HAP-1 (cell line): Measurements from ENCODE around the gene SLC38A3.

Experiments
- DNase-seq, 2 experiments: peaks; one replicate each; pipeline ENCODE4 v3.0.0-alpha.2; 2016 to 2020; ENCODE audit warnings: low spot score in 2 of 2
- H3K27me3 ChIP-seq: fragments of 250-450 bp; sonication (Bioruptor Pico); 2 replicates; pipeline ENCODE4 v1.5.1; 2020; ENCODE audit warnings: low read depth, mild to moderate bottlenecking, moderate library complexity
- H3K36me3 ChIP-seq: fragments of 250-450 bp; sonication (Bioruptor Pico); replicated peaks from 2 replicates; pipeline ENCODE4 v1.5.1; 2020; ENCODE audit warnings: mild to moderate bottlenecking
- H3K4me1 ChIP-seq: fragments of 250-450 bp; sonication (Bioruptor Pico); 2 replicates; pipeline ENCODE4 v1.5.1; 2020; ENCODE audit warnings: mild to moderate bottlenecking
- H3K4me3 ChIP-seq: fragments of 250-450 bp; sonication (Bioruptor Pico); 2 replicates; pipeline ENCODE4 v1.5.1; 2020; ENCODE audit warnings: mild to moderate bottlenecking, moderate library complexity
- H3K9me3 ChIP-seq: fragments of 250-450 bp; sonication (Bioruptor Pico); 2 replicates; pipeline ENCODE4 v1.5.1; 2020; ENCODE audit warnings: mild to moderate bottlenecking, moderate library complexity
- in situ Hi-C: fragments of 300-500 bp; cut with MboI; formaldehyde crosslinking; loops from 3 replicates; pipeline ENCODE4 v1.14.3; 2020; ENCODE audit warnings: low sequenced_read_pairs, inconsistent platforms, mixed read lengths

SLC38A3 gene

DNA sequence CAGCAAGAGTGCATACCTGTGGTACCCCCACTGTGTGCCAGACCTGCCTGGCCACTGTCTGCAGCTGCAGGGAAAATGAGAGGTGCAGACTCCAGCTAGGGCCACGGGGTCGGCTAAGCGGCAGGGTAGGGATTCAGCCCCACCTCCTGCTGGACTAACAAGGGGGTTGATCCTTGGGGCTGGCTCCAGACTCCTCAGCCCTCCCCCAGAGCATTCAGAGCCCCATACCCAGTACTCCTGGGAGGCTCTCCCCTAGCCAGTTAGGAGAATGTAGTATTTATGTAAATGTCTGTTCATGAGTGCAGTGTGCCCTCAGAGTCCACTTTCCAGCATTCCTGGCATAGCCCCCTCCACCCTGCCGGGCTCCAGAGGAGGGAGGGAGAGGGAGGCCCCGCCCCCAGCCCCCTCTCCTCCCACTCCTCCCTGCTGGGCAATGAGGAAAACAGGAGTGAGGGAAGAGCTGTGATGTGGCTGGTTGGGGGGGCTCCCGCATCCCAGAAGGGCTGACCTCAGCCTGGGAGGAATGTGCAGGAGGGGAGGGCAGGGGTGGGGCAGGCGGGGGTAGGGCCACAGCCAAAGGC, 59.4 kb downstream of the SLC38A3 start:
- in situ Hi-C loops, result no loop called here
- Histone ChIP-seq H3K4me3 (no peak overlapping the region), H3K4me1 (peaks cover 28% of the 10 kb centered on the region)

DNA sequence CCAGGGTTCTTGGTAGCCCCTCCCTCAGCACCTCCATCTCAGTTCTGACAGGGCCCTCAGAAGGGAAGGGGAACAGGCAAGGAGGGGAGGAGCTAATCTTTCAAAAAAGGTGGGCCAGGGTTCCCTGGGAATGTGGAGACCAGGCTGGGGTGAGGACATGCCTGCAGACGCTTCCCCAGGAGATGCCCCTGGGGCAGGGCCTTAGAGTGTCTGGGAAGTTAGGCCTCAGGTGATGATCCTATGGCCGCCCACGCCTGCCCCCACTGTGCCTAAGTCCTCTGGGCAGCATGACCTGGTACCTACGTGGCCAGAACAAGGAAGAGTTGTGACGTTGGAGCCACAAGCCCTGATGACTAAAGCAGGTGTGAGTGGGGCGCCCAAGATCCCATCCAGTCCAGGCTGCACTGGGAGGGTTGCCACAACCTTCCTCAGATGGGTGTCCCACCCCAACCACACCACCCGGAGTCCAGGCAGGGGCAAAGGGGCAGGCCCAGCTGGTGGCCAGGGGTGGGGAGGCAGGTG, 60.0 kb downstream of the SLC38A3 start:
- no peaks in the 10 kb centered on the region for H3K9me3 ChIP-seq
- no peak for DNase-seq
- in situ Hi-C loops, result no loop called here

More for the DNA sequence above, 59.4 kb downstream of the SLC38A3 start:
- DNase-seq, result peak; percentile 51 to 83
- H3K36me3 ChIP-seq, result 0 out of 2 replicates have a peak, but pooled peaks cover 3% of the 10 kb centered on the region
- H3K9me3 ChIP-seq, result no peaks in the 10 kb centered on the region
- H3K27me3 ChIP-seq, result peaks cover 4% of the 10 kb centered on the region

DNA sequence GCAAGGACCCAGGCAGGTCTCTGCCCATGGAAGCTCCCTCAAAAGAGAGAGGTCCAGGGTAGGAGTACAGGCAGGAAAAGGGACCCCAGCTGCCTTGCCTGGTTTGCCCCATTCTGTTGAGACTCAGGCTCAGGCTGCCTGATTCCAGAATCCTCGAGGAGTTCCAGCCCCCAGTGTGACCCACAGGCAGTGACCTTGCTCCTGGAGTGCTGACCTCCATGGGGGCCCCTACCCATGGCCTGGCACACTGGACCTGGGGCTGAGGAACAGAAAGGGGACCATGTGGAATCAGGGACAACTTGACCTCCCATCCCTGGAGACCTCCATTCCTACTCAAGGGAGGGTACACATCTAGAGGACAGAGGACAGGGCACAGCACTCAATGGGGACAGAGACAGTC, 60.5 kb downstream of the SLC38A3 start:
- Histone ChIP-seq H3K36me3 (no peaks in the 10 kb centered on the region), H3K9me3 (no peaks in the 10 kb centered on the region), H3K4me1 (peaks cover 21% of the 10 kb centered on the region), H3K4me3 (no peak overlapping the region), H3K27me3 (peaks cover 4% of the 10 kb centered on the region)
- in situ Hi-C loops, result no loop called here
- no peak for DNase-seq

More for the DNA sequence above, 60.0 kb downstream of the SLC38A3 start:
- H3K36me3 ChIP-seq, result no peaks in the 10 kb centered on the region
- H3K4me1 ChIP-seq, result peaks cover 25% of the 10 kb centered on the region
- no peak overlapping the region for H3K4me3 ChIP-seq
- peaks cover 4% of the 10 kb centered on the region for H3K27me3 ChIP-seq

DNA sequence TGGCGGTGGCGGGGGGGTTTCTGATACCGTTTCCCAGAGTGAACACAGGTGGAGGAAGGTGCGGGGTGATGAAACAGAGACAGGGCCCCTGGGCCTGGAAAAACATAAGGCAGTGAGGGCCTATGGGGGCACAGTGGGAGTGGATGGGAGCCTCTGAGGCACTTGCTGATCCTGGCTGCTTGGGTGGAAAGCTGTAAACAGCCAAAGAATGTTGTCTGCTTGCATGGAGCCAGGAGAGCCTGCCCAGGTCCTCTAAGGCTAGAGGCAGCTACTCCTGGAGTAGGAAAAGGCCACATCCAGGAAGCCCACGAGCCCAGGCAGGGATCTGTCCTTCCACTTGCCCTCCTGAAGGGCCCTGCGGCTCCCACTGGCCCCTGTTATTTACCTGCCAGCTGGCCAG, 60.9 kb downstream of the SLC38A3 start:
- Histone ChIP-seq H3K27me3 (peaks cover 4% of the 10 kb centered on the region), H3K36me3 (no peaks in the 10 kb centered on the region), H3K4me1 (peaks cover 17% of the 10 kb centered on the region), H3K4me3 (no peak overlapping the region), H3K9me3 (no peaks in the 10 kb centered on the region)
- in situ Hi-C loops, result no loop called here
- DNase-seq, result no peak

DNA sequence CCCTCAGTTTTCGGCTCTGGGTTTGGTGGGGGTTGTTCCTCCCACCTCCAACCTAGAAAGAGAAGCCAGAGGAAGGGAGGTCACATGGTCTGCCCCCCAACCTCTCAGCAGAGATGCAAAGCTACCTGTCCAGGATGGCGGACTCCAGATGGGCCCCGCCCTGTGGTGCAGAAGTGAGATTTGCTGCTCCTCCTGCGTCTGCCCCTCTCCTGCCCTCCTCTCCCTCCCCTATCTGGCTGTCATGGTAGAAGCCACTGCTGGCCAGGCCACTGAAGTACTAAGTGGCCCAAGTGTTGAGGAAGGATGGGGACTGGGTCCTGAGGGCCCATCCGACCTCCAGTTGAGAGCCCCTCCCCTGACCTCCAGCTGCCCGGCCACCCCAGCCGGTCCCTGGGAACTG, 61.8 kb downstream of the SLC38A3 start:
- no peak for DNase-seq
- peaks cover 4% of the 10 kb centered on the region for H3K27me3 ChIP-seq
- peaks cover 16% of the 10 kb centered on the region for H3K4me1 ChIP-seq
- no peaks in the 10 kb centered on the region for H3K36me3 ChIP-seq
- H3K4me3 ChIP-seq, result no peak overlapping the region
- no peaks in the 10 kb centered on the region for H3K9me3 ChIP-seq
- in situ Hi-C loops, result no loop called here

DNA sequence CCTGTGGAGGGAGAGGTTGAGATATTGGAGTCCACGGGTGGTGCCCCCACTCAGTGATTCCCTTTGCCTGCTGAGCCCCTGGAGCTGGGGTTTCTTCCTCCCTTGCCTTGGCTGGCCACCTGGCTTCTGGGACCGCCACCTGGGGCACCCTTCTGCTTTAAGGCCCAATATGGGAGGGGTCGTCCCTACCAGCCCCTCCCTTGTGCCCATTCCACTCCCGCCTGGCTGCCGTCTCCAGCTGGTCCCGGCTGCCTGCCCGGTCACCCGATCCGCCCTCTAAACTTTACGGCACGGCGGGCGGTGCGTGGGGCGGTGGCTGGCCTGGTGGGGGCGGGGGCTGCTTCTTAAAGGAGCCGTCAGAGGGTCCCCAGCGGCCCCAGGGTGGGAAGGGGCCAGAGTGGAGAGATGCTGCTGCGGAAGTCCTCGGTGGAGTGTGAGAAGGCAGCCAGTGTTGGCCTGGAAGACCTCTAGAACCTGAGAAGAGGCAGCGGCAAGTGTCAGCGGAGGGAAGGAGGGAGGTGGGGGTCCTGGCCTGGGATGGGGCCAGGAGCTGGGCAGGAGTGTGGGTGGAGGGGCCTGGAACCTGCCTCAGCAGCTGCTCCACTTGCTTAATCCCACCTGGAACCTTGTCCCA, 62.3 kb downstream of the SLC38A3 start:
- in situ Hi-C loops, result no loop called here
- H3K4me3 ChIP-seq, result no peak overlapping the region
- peaks cover 16% of the 10 kb centered on the region for H3K4me1 ChIP-seq

DNA sequence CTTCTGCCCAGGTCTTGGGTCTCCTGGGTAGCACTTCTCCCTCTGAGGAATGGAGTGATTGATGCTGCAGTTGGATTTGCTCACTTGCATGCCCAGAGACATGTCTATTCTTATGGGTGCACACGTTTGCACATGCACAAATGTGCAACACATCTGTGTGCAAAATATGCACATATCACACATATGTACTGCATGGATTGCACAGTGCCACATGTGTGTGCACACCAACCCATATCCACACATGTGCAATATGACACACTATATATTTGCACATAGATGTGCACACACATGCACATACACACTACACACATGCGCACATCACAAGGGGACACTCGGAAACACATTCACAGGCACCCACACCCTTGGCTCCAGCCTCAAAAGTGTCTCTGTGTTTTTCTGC, 63.2 kb downstream of the SLC38A3 start:
- Histone ChIP-seq H3K4me3 (no peak overlapping the region), H3K27me3 (peaks cover 4% of the 10 kb centered on the region), H3K36me3 (no peaks in the 10 kb centered on the region), H3K9me3 (no peaks in the 10 kb centered on the region), H3K4me1 (peaks cover 16% of the 10 kb centered on the region)
- no peak for DNase-seq
- in situ Hi-C loops, result no loop called here

More for the DNA sequence above, 62.3 kb downstream of the SLC38A3 start:
- DNase-seq, result peak in 1 of 2 experiments; percentile 45
- Histone ChIP-seq H3K36me3 (no peaks in the 10 kb centered on the region), H3K27me3 (peaks cover 4% of the 10 kb centered on the region), H3K9me3 (no peaks in the 10 kb centered on the region)

DNA sequence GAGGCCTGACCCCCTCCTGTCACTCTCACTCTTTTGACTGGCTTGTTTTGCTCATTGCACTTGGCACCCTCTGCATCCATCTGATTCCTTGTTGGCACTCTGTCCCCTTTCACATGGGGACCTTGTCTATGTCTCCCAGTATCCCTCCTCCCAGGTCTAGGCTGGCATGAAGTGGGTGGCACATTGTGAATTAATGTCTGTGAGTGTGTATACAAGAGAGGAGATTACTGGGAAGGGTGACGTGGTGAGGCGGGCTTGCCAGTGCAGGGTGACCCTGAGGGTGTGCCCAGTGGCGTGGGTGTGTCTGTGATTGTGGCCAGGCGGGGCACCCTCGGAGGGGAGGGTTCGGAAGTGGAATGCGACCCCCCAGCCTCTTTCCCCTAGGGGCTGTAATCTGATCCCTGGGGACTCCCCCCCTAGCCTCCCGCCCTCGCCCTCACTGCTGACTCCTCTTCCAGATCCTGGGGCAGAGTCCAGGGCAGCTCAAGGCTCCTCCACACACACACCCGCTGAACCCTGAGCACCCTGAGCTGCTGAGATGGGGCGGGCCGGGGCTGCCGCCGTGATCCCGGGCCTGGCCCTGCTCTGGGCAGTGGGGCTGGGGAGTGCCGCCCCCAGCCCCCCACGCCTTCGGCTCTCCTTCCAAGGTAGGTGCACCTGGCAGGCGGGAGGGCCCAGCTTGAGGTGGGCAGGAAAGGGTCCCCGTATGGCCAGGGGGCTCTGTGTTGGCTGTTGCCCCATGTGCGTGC, 63.8 kb downstream of the SLC38A3 start, which contains the start of gene SEMA3B:
Gene SEMA3B (plus strand): TSS at position 445 of the 749 bp plus-strand sequence. CDS start 94 bp downstream, at position 539.
- Histone ChIP-seq H3K27me3 (peaks cover 4% of the 10 kb centered on the region), H3K9me3 (no peaks in the 10 kb centered on the region), H3K4me1 (peaks cover 14% of the 10 kb centered on the region), H3K36me3 (no peaks in the 10 kb centered on the region), H3K4me3 (no peak within 1 kb of the TSS)
- in situ Hi-C loops, result no loop called here
- no peak for DNase-seq

DNA sequence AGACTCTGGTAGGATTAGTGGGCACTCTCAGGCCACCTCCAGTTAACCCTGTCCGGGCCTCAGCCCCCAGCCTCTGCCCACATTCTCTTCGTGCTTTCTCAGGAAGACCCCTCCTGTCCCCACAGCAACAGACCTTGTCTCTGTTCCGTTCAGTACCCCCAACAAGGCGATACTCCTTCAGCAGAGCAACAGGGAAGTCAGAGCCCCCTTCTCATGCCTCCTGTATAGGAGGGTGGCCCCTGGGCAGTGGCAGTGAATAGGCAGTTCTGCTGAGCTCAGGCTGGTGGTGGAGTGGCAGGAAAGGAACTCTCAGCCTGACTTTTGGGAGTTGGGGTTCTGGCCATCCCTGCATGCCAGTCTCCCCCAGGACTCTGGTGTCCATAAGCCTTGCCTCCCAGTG, 64.4 kb downstream of the SLC38A3 start:
- peaks cover 8% of the 10 kb centered on the region for H3K4me1 ChIP-seq
- H3K36me3 ChIP-seq, result no peaks in the 10 kb centered on the region
- H3K4me3 ChIP-seq, result no peak overlapping the region
- no peaks in the 10 kb centered on the region for H3K9me3 ChIP-seq
- peaks cover 4% of the 10 kb centered on the region for H3K27me3 ChIP-seq
- DNase-seq, result no peak
- in situ Hi-C loops, result no loop called here

DNA sequence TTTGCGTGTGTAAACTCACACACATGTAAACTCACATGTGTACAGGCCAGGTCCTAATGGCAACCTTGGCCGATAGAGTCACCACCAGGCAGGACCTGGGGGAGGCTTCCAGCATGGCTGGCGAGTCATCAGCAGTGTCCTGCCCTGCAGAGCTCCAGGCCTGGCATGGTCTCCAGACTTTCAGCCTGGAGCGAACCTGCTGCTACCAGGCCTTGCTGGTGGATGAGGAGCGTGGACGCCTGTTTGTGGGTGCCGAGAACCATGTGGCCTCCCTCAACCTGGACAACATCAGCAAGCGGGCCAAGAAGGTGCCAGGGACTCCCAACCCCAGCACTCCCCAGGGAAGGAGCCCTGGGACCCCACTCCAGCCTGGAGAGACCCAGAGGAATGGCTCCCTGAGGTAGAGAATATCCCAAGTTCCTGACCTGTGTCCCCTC, 64.9 kb downstream of the SLC38A3 start:
- no peak for DNase-seq
- Histone ChIP-seq H3K4me3 (no peak overlapping the region), H3K27me3 (peaks cover 4% of the 10 kb centered on the region), H3K4me1 (peaks cover 3% of the 10 kb centered on the region), H3K36me3 (no peaks in the 10 kb centered on the region), H3K9me3 (no peaks in the 10 kb centered on the region)
- in situ Hi-C loops, result loop anchor here (5.0 kb wide), 2 partner anchors 78 to 148 kb away; partner anchors contain the start of gene GNAT1

DNA sequence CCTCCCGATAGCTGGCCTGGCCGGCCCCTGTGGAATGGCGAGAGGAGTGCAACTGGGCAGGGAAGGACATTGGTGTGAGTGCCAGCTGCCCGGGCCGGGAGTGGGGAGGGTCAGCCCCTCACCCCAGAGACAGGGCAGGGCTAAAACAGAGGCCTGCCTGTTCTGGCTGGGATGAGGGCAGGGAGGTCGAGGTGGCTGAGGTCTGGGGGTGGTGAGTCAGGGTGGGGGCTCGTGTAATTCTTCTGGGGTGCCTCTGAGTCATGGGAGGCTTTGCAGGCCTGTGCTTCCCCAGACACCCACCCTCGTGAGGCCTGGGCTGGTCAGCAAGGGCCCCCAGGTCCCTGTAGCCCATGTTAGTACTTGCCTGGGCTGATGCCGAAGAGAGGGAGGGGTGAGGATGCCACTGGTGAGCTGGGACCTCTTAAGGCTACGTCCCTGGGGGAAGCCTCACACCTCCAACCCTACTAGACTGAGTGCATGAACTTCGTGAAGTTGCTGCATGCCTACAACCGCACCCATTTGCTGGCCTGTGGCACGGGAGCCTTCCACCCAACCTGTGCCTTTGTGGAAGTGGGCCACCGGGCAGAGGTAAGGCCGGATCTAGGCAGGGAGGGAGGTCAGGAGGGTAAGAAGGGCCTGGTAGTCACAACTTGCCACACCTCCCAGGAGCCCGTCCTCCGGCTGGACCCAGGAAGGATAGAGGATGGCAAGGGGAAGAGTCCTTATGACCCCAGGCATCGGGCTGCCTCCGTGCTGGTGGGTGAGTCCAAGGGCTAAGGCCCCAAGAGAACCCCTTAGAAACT, 65.6 kb downstream of the SLC38A3 start:
- Histone ChIP-seq H3K4me1 (no peaks in the 10 kb centered on the region; the same call in 1 of the 2 replicates), H3K27me3 (peaks cover 4% of the 10 kb centered on the region), H3K36me3 (no peaks in the 10 kb centered on the region), H3K9me3 (no peaks in the 10 kb centered on the region), H3K4me3 (no peak overlapping the region)
- no peak for DNase-seq
- in situ Hi-C loops, result loop anchor here (5.0 kb wide), 2 partner anchors 78 to 148 kb away; partner anchors contain the start of gene GNAT1
